Fibroblast of pulmonary artery (primary cell): ENCODE data around the gene GNG2.

Experiments
- DNase-seq: peaks from one replicate; pipeline ENCODE4 v3.0.0-alpha.2; 2010; ENCODE audit warnings: low read depth
- H3K4me3 ChIP-seq: replicated peaks from 2 replicates; pipeline ENCODE4 v1.5.1; 2011; ENCODE audit warnings: low read depth, mild to moderate bottlenecking, control low read depth, low read length, moderate library complexity
- TF ChIP-seq, protein P1 (sequence below): IDR thresholded peaks from 2 replicates; pipeline ENCODE4 v1.5.1; 2011; ENCODE audit warnings: mild to moderate bottlenecking, control low read depth, low read length, inconsistent platforms; ENCODE audit errors: missing control alignments

The GNG2 gene

DNA sequence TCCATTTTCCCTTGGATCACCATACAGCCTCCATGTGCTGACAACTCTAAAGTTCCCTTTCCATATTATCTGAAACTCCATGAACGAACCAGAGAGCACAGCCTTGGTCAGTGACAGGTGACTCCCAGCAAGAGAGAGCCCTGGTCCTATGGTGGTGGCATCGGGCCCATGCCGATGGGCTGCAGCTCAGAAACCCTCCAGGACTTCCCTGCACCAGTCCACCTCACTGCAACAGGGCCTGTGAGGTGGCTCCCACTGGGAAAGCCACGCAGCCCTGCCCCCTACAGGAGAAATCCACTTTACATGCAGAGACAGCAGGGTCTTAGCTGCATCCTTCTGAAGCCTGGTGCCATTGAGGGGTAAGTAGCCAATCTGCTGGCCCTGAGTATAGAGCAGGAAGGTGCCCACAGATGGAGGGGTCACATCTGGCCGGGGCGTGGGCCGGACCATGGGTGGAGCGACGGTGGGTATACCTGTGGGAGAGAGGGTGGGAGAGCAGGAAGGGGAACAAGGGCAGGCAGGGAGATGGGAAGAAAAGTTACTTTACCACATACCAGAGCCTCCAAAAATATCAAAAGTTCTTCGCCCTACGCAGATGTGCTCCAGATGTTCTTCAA is 153.7 kb downstream of the GNG2 start:
- TF ChIP-seq, protein P1, sequence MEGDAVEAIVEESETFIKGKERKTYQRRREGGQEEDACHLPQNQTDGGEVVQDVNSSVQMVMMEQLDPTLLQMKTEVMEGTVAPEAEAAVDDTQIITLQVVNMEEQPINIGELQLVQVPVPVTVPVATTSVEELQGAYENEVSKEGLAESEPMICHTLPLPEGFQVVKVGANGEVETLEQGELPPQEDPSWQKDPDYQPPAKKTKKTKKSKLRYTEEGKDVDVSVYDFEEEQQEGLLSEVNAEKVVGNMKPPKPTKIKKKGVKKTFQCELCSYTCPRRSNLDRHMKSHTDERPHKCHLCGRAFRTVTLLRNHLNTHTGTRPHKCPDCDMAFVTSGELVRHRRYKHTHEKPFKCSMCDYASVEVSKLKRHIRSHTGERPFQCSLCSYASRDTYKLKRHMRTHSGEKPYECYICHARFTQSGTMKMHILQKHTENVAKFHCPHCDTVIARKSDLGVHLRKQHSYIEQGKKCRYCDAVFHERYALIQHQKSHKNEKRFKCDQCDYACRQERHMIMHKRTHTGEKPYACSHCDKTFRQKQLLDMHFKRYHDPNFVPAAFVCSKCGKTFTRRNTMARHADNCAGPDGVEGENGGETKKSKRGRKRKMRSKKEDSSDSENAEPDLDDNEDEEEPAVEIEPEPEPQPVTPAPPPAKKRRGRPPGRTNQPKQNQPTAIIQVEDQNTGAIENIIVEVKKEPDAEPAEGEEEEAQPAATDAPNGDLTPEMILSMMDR = peak; percentile 20
- H3K4me3 ChIP-seq = no peak overlapping the region
- no peak for DNase-seq

DNA sequence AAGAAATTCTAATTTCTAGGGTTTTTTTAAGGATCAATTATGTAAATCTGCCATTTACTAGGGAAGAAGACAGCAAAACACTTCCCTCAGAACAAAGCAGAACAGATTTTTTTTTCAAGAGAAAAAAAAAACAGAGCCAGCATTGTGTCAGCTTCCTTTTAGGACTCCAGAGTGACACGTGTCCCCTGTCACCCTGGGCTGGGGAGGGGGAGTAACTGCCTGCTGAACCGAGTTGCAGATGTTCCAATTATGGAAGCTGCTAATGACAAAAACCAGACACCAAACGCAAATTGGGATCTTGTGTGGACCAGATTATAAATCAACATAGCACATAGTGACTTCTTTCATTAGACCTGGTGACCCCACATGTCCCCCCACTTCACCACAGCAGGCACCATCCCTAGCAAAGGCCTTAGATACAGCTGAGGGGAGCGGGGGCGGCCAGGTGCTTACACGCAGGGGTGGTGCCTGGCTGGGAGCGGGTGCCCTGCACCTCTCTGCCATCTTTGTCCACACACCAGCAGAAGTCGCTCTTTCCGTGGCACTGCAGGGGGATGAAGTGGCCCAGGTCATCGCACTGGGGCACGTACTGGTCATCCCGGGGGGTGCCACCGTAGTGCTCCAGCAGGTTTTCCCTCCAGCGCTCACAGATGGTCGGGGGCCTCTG is 154.3 kb downstream of the GNG2 start:
- TF ChIP-seq, protein P1 = no peak
- H3K4me3 ChIP-seq = no peak overlapping the region
- DNase-seq = no peak

DNA sequence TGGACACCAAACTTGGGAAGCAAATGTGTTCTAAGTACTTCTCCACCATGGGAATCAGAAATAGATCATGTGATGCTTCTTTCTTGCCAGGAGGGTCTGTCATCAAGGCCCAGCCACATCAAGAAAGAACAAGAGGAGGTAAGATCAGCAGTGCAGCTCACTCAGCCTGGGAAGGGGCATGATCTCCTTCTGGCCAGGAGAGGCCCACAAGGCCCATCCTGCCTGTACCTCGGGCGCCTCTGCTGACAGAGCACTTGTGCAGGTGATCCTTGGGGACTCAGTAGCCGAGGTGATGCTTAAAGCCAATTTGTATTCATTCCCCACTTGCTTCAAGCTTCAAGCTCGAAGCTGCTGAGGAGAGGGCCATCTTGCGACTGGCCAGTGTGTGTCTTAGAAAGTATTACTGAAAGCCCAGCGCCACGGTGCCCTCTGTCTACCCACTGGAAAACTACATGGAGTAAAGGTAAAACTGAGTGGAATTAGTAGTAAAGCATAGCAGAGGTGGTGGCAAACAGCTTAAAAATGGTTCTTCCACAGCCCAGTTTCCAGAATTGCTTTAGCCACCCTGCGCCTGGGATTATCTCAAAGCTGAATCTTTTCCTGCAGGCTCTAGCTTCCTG is 155.1 kb downstream of the GNG2 start:
- no peak overlapping the region for H3K4me3 ChIP-seq
- TF ChIP-seq, protein P1 = peak; percentile 57
- DNase-seq = no peak

GRCh38 chr14:52018252-52018651 is 157.8 kb downstream of the GNG2 start:
- H3K4me3 ChIP-seq = no peak overlapping the region
- DNase-seq = no peak
- TF ChIP-seq, protein P1 = no peak

DNA sequence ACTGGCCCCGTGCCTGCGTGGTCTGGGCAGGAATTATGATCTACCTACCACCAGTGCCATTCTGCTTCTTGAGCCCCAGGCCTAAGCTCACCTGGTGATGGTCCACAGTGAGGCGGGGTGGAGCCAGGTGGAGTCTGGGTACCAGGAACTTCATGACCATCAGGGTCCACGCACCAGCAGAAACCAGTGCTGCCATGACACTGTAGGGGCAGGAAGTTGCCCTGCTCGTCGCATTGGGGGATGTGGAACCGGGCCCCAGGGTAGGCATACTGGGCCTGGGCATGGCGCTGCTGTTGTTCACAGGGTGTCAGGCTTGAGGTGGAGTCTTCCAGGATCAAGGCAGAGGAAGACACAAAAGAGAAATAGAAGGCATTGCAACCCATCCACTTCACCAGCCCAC is 158.6 kb downstream of the GNG2 start:
- TF ChIP-seq, protein P1 = no peak

More for the DNA sequence above, 158.6 kb downstream of the GNG2 start:
- no peak overlapping the region for H3K4me3 ChIP-seq
- DNase-seq = no peak
